ENCODE results near the gene RSU1.

The RSU1 gene

DNA sequence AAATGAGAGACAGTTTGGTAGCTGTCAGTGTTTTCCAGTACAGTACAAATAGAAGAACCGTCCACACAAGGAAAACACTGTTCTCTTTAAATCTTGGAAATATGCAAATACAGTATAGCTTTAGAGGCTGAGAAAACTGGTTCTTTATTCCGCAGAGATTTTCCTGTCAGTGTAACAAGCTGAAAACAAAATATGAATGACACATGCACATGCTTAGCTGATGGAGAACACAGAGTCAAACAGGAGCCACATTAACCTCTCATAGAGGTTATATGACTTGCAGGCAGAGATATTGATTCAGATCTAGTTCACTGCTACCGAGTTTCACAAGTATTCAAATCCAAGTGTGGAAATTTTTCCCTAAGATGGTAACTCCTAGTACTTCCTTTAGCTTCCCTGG lies 160.3 kb downstream of the RSU1 start:
- DNase-seq: no peak

DNA sequence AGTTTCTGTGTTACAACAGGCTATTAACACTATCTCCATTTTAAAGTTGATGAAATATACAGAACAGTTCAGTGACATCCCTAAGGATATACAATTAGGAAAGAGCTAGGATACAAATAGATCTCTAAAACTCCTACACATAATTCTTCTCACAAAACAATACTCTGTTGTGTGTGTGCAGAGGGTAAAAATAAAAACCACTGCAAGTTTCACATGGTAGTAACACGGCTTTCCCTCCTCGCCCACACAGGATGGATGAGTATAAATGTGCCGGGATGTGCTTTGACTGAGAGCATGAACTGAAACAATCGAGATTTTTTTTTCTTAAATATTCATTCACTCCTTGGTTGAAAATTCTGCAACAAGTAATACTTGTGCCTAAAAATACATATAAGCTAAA lies 164.0 kb downstream of the RSU1 start:
- peak; percentile 63 for DNase-seq

DNA sequence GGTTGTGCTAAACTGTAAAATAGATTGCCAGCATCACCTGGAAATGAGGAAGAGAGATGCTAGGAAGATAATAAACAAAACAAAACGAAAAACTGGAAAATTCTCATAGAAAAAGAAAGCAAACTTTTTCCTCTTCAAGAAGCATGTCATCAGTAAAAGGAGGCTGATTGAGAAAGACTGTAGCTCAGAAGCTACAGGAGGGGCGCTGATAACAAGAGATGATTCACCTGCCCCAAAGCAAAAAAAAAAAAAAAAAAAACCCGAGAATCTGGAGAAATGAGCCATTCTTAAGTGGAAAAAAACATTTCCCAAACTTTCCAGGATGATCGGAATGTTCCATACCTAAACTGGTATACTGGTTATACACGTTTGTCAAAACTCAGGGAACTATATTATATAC lies 165.1 kb downstream of the RSU1 start:
- peak; percentile 21 for DNase-seq

DNA sequence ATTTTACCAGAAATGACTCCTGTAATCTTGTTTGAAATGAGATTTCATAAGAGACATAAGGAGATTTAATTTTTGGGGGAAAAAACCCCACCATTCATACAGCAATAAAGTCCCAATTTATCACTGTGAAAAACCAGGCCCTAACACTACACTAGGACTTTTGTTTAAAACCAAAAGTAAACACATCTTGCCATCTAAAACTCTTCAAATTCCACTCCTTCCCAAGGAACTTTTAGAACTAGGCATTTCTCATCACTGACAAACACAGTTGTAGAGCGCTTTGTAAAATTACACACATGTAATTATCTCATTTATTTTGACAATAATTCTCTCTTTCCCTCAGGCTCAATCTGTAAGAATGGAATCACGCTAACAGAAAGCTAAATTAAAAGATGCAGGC lies 167.5 kb downstream of the RSU1 start:
- DNase-seq: no peak

DNA sequence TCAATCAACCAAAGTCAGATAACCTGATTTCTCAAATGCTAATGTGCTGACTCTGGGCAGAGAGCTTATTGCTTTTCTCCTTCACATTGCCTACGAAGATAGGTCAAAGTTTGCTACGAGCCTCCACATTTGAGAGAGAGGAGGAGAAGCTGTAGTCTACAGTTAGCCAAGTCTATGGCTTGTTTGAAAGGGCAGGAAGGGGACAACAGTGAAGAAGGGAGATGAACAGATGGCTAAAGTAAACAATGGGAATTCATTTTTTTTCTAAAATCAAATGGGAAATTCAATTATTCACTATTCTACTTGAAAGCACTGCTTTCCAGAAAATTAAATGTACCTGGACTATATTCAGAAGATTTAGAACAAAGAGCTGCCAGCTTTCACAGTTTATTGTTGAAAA lies 168.9 kb downstream of the RSU1 start:
- DNase-seq: no peak

DNA sequence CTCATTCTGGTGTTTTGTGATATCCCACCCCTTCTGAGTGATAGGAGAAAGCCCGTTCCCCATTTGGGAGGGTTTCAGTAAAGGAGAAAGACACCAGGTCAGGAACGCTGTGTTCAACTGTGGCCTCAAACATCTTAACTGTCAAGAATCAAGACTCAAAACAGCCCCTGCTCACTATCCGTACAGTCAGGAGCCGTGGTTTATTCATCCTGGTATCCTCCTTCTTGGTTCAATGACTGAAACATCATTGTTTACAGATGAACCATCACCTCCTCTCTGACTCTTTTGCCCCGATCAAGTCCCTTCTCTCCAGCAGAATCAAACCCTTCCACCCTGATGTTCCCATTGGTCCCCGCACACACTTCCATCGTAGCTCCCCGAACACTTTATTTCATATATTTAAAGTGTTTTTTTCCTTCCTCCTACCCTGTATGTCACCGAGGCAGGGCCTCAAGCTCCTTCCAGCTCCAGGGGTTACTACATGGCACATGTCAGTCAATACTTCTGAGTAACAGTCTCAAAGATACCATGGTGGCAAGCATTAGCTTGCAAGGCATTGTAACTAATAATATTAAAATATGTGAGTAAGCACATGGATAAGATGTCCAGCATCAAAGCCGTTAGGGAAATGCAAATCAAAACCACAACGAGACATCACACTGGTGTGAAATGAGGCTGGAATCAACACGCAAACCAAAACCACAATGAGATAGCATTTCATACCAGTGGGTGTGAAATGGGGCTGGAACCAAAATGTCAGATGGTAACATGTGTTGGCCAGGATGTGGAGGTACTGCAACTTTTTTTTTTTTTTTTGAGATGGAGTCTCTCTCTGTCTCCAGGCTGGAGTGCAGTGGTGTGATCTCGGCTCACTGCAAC lies 170.8 kb downstream of the RSU1 start:
- peak; percentile 80 for DNase-seq

DNA sequence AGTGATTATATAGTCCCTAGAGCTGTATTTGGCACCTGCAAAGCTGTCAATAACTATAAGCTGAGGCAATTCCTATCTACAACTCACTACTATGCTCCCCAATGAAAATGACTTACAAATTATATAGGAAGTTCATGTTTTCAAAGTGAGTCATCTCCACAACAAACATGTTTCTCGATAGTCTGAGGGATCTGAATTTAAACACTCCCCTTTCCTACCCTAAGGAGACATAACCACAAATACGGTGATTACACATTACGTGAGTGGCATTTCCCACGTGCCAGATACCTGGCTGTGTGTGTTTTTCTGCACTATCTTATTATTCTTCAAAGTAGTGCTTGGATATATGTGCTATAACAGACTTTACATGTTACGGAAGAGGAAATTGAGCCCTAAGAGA lies 173.1 kb downstream of the RSU1 start:
- DNase-seq: peak; percentile 56

DNA sequence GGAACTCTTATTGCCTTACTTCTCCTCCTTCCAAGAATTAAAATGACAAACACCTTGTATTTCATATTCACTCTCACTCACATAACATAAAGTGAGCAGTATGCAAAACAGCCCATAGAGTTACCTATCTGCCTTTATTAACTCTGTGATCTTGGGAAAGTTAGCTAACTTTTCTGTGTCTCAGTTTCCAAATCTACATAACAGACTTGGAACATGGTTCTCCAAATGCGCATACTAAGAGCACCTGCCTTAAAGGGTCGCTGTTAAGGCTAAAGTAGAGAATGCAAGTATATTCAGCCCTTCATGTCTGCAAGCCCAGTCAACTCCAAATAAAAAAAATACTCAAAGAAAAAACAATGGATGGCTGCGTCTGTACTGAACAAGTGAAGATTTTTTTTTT lies 173.7 kb downstream of the RSU1 start:
- no peak for DNase-seq

DNA sequence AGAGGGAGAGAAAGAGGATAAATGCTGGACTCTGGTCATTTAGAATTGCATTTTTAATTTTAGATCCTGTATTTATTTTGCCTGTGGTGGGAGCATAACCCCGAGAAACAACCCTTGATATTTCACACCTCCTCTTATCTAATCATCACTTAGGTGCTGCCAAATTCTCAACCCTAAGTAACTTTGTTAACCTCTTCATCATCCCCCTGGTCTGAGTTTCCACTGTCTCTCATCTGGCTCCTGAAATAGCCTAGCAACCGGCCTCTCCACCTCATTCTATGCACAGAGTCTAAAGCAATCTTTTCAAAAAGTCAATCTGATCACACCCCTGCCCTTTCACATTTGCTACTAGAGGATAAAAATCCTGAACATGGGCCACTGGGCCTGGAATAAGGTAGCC lies 177.1 kb downstream of the RSU1 start:
- DNase-seq: no peak

DNA sequence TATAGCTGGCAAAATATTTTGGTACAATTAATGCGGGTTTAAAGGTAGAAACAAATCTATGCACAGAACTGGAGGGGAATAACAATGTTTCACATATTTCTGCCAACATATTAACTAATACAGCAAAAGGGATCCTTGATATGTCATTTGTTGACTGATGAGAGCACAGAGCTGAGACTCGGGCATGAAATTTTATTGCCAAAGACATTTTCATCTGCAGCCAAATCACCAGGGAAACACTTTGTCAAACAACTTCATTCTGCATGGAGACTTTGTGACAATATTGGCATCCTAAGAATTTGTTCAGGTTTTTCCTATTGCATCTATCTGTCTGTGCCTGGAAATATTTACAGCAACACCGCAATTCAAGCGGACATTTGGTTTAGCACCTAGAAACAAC lies 177.8 kb downstream of the RSU1 start:
- DNase-seq: no peak

DNA sequence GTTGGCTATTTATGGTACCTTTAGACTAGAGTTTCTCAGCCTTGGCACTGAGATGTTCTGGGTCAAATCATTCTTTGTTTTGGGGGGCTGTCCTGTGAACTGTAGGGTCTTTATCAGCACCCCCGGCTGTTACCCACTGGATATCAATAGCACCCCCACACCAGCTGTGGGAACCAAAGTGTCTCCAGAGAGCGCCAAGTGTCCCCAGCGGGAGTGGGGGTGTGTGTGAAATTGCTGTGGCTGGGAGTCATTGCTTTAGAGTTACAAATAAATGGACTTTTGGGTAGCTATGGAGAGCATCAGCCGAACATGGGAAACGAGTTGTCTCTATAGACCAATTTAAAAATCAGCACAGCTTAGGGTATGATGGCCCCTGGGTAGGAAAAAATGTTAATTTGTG lies 184.2 kb downstream of the RSU1 start:
- no peak for DNase-seq

DNA sequence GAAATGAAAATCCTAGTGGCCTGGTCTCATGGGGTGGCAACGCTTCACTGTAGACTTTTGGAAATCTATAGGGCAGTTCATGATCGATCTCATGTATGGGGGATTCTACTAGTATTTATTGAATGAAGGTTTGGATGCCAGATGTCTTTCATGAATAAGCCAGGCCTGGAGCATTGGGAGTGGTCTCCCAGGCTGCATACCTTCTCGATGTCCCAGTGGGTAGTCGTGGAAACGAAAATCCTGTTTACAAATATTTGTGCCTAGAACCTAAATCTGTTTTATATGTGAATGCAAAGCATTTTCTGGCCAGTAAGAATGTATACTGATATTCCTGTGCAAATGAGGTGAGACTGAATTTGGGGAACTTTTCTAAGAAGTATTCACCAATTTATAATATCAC lies 190.5 kb downstream of the RSU1 start:
- DNase-seq: no peak

DNA sequence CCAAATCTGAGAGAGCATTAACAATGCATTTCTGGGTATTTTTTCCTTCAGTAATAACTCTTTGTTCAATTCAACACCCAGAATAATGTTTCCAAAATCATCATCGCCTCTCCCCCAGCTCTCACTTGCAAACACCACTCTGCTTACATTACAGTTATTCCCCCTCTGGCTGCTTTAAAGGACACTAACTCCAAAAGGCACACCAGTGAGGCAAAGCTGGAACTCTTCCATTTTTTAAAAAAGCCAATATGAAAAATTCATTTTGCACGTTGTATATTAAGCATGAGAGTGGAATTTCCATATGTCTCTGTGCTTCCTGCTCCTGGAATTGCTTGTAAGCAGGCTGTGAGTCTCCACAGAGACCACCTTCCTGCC lies 204.3 kb downstream of the RSU1 start:
- DNase-seq: no peak

DNA sequence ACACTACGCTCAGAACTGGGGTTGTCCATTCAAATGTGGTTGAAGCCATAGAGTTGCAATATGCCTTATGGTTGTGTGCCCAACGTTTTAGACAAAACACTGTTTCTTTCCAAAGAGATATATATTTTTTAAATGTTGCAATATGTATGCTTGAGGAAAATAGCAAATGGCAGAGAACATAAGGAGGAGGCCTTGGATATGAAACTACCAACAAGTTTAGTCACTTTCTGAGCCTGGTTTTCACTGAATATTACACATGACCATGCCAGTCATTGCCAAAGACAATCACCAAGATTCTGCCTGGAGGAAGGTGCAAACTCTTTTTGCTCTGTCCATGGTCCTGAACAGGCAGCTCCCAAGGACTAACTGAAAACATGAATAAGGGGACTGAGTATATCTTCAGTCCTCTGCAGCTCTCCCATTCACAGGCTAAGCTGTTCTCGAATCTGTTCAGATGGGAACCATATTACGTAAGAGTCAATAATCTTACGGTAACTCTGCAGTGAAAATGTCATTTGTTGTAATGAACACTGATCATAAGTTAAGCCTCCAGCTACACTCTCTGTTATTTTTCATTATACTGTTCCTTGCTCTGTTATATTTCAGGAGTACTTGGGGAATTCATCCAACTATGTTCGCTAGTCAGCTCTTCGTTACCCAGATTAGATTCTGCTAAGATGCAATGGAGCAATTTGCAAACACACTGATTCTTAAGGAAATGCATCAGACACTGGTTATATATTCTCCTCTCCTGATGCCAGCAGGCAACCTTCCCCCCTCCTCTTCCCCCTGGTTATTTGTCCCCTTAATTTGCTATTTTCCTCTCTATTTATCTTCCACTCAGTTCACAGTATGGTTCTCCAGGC lies 204.9 kb downstream of the RSU1 start:
- peak; percentile 34 for DNase-seq

DNA sequence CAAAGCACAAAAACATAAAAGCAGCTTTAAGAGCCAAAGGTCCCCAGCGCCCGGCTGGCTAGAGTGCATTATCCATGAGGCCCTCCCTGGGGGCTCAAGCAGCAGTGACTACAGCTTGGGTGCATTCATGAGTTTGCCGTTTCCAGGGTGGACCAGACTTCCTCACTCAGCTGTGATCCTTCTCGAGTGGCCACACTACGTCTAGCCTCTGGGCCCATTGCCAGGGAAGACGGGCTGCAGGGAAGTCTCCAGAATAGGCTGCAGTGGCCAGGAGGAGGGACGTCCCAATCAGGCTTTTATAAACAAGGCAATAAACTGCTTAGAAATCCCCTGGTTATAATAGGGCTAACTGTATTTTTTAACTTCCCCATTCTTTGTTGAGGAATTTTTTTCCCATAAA lies 206.2 kb downstream of the RSU1 start:
- DNase-seq: no peak

DNA sequence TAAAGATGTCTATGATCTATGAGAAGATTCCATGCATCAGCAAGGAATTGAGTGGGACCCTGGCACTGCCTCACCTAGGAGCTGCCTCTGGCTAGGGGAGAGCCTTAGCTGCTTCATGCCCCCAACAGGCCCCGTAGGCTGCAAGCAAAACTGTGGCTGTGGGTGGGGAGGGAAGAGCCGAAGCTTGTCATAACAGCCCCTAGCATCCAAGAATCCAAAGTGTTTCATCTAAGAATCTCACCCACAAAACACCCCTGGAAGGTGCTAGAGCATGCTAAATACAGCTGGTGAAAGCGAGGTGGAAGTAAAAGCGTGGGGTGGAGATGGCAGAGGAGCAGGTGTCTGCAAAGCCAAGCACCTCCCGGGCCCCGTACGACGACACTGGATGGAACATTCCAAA lies 208.0 kb downstream of the RSU1 start:
- DNase-seq: no peak

DNA sequence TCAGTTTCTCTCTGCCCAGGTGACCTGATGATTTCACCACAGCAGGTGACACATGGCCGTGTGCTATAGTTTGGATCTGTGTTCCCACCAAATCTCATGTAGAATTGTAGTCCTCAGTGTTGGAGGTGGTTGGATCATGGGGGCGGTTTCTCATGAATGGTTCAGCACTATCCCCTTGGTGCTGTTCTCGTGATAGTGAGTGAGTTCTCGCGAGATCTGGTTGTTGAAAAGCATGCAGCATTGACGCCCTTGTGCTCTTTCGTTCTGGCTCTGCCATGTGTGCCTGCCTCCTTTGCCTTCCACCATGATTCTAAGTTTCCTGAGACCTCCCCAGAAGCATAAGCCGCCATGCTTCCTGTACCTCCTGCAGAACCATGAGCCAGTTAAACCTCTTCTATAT lies 210.3 kb downstream of the RSU1 start:
- DNase-seq: no peak

DNA sequence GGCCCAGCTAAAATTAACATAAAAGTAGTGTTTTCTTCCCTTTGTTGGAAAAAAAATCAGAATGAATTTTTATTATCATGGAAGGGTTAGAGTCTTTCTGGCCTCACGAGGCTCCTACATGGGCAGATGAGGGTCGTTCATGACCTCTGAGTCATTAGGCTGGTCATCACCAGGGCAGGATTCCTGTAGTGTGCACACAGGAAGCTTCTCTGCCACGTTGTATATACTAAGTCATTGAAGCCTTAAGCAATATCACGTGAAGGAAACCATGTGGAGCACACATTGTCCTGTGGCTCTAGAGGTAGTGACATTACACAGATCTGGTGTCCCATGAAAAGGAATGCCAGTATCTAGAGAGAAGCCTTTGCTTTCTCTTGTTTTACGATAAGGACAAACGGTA lies 210.8 kb downstream of the RSU1 start:
- DNase-seq: no peak

DNA sequence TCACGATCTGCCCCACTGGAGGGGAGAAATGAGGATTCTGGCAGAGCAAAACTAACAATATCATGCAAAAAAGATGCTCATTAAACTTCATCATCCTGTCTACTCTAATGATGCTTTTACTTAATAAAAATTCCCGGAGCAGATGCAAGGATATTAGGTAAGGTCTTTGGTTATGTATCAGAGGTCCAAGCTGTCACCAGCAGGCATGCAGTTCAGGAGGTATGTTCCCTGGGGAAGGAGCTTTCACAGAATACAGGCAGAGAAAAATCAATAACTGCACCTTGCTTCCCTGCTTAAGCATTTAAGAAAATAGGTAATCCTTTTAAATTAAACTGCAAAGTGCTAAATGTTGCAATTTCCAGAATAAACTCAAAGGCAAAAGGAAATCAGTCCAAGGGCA lies 213.9 kb downstream of the RSU1 start:
- DNase-seq: no peak

DNA sequence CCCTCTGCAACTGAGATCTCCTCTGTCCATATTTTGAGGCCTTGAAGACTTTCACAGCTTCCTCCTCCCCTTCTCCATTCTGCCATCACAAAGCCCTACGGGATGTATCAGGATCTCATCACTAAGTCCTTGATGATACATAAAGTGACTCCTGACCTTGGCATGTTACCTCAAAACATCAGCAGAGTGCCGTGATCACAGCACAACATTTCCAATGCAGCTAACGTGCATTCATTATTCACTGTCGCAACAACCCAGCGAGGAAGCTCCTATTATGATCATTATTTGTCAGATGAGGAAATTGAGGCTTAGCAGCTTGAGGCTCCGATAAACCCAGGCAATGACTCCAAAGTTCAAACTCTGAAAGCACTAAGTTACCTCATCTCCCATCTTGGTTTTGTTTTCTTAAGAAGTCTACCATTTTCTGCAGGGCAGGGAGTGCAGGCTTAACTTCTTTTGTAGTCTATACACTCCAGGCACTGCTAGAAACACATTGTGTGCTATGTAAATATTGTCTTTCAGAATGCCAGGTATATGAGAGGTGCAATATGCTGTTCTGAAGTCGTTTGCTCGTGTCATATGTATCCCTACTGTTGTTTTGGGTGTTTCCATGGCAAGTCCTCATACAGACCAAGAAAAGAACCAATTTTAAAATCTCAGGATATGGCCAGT lies 215.0 kb downstream of the RSU1 start:
- no peak for DNase-seq

DNA sequence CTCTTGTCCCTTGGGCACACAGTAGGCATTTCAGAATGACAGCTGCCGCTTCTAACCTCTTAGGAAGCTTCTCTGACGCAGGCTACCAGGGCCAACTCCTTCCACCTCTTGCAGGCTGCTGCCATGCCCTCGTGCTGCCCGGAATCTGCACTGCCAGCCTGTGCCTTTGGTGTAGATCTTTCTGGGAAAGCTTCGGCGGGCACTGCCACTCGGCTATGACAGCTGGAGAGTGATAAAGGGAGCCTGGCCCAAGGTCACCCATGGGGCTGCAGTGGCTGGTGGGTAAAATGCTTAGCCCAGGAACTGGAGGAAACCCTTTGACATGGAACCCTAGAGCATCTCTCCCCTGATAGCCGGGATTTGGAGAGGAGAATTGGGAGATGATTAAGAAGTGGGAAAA lies 217.6 kb downstream of the RSU1 start:
- no peak for DNase-seq

DNA sequence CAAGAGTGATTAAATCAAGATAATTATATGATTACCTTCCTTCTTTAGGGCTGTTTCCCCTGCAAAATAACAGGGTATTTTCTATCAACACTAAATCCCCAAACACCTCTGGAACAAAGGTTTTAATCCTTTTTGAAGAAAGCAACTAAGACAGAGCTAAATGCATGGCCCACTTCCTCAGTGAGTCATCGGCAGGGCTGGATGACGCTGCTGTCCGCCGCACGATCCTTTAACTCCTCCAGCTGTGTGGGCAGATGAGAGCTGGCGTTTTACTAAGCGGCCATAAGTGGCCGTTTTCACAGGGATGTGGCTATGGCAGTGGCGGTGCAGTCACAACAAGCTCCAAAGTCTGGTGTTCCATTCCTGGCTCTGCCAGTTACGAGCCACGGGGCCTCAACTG lies 219.6 kb downstream of the RSU1 start:
- no peak for DNase-seq

DNA sequence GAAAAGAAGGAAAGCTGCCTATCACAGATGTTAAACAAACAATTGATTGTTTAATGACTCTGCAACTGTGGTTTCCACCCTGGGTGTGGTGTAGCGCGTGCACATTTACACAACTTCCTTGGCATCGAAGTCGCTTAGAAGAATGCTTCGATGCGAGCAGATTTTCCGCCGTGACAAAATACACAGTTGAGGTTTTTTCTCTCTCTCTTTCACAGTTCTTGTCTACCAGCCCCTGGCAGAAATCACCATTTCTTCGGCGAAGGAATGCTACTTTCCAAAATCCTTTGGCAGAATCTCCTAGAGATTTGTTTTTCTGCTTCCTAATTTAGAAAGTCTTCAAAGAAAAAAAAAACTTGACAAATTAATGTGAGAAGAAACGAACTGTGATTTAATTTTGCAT lies 224.8 kb downstream of the RSU1 start:
- DNase-seq: no peak
